ENCODE results near the gene MMP24OS.
A peak's percentile ranks its signal among the peaks of the same experiment; 100 is the strongest.

- TF ChIP-seq CTCF (IDR thresholded peaks at IDR 0.05; ENCODE audit: low read depth, low read length, missing input control) = peak; percentile 91
- no peak for TF ChIP-seq TAF1 (conservative IDR thresholded peaks at IDR 0.05)
These were observed 26.0 kb upstream of the MMP24OS start for GRCh38 chr20:35303735-35304491.
